ENCODE results near the gene GSTA1. TPM values are rescaled to one million over a fixed set of nuclear protein-coding genes. Genes with fewer than 3 reads are reported as not detected.
"Not testable (repeated sequence)": the region's sequence is repeated elsewhere in the genome, so short reads cannot be mapped to it uniquely, and the experiment has no call there.

Gene GSTA1
- total and polyA plus RNA-seq, 9 of the 15 experiments (the other 6 are each of a cell fraction or from before 2014, with no cell fraction given), result 0.42 TPM; not detected in 8

DNA sequence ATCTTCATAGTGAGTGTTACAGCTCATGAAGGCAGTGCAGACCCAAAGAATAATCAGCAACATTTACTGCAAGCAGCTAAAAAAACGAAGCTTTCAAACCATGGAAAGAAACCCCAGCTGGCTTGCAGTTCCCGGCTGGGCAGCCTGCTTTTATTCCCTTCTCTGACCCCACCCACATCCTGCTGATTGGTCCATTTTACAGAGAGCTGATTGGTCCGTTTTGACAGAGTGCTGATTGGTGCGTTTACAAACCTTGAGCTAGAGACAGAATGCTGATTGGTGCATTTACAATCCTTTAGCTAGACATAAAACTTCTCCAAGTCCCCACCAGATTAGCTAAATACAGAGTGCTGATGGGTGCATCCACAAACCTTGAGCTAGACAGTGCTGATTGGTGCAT, 25.0 kb upstream of the GSTA1 start:
- H3K9me3 ChIP-seq (replicated peaks; ENCODE audit: control insufficient read depth, insufficient read depth, low read depth, low read length); H3K4me1 ChIP-seq (replicated peaks in 1 of 2; ENCODE audit: control insufficient read depth in 2 of 2, insufficient read depth in 2 of 2, low read length in 2 of 2); H4K20me1 ChIP-seq (replicated peaks; ENCODE audit: control insufficient read depth, insufficient read depth, low read length); intact Hi-C loops (cut with micrococcal nuclease); DNase-seq (ENCODE audit: extremely low read depth in 1 of 4, low spot score in 3 of 4); BruUV-seq (replicated peaks); H3K9ac ChIP-seq (ENCODE audit: insufficient read depth in 1 of 2, low read depth in 2 of 2, low read length in 2 of 2); H3K4me3 ChIP-seq; H3K36me3 ChIP-seq (ENCODE audit: control insufficient read depth, insufficient read depth, low read length); H2AFZ ChIP-seq (ENCODE audit: low read depth, low read length); H3K9me1 ChIP-seq (ENCODE audit: control insufficient read depth, insufficient read depth, low read length); H3K4me2 ChIP-seq (ENCODE audit: insufficient read depth, low read length); H3K27ac ChIP-seq (ENCODE audit: extremely low read depth, low read depth, low read length); FAIRE-seq; ATAC-seq; H3K79me2 ChIP-seq (ENCODE audit: control insufficient read depth, insufficient read depth, low read length); CTCF ChIA-PET (ENCODE audit: low intra/inter-chr PET ratio): not testable (repeated sequence)
- POLR2A ChIA-PET, result interaction anchor here (0.8 kb wide), 1 partner anchor 9 kb away, joined by 3 read pairs; no protein-coding TSS in a partner anchor
- H3K27me3 ChIP-seq (ENCODE audit: control insufficient read depth in 2 of 2, insufficient read depth in 2 of 2, low read length in 2 of 2), result peaks cover 0 to 13% of the 10 kb centered on the region in 2 experiments; a peak in 1 of 5 replicates
- WGBS (ENCODE audit: insufficient coverage, low coverage, missing lambda C conversion rate), result 0% methylated on average over 4 of the region's 4 CpGs
- TF ChIP-seq RBM25 (IDR thresholded peaks at IDR 0.05; ENCODE audit: low read depth, low read length, severe bottlenecking) (peak; percentile 5), NFYB (IDR thresholded peaks at IDR 0.05; ENCODE audit: extremely low read depth, insufficient read length) (peak; percentile 71)
- in situ Hi-C loops (cut with MboI), result loop anchor here (5.0 kb wide), 1 partner anchor 41 kb away; no protein-coding TSS in a partner anchor

DNA sequence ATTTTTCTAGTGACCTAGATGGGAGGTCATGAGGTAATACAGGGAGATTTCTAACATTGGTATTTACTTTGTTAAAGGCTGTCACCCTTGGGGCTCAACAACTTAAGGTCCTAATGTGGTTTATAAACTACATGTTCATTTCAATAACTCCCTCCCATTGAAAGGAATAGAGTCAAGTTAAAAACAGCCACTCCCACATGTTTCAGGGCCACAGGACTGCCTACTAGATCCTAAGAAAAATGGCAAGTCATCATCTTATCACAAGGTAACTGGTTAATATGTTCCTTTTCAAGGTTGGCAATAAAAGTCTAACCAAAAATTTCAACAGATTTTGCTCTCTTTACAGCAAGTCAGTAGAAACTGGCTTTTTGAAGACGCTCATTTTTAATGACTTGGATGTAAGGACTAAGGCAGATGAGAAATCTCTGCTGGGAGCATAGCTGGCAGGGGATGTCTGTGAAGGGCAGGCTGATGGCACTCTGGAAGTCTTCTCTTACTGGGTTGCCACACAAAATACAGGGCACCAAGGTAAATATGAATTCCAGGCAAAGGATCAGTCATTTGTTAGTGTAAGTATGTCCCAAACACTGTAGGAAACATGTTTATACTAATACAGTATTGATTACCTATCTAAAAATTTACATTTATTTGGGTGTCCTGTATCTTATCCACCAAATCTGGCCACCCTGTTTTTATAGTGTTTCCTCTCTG, 23.6 kb upstream of the GSTA1 start:
- H3K4me1 ChIP-seq (replicated peaks in 1 of 2; ENCODE audit: control insufficient read depth in 2 of 2, insufficient read depth in 2 of 2, low read length in 2 of 2); H2AFZ ChIP-seq (ENCODE audit: low read depth, low read length); DNase-seq (ENCODE audit: extremely low read depth in 1 of 4, low spot score in 3 of 4); BruUV-seq (replicated peaks); H3K9me3 ChIP-seq (replicated peaks; ENCODE audit: control insufficient read depth, insufficient read depth, low read depth, low read length); H3K9me1 ChIP-seq (ENCODE audit: control insufficient read depth, insufficient read depth, low read length); H3K79me2 ChIP-seq (ENCODE audit: control insufficient read depth, insufficient read depth, low read length); H3K4me2 ChIP-seq (ENCODE audit: insufficient read depth, low read length); ATAC-seq; FAIRE-seq; H3K36me3 ChIP-seq (ENCODE audit: control insufficient read depth, insufficient read depth, low read length); H3K4me3 ChIP-seq; H3K27ac ChIP-seq (ENCODE audit: extremely low read depth, low read depth, low read length); CTCF ChIA-PET (ENCODE audit: low intra/inter-chr PET ratio); H4K20me1 ChIP-seq (replicated peaks; ENCODE audit: control insufficient read depth, insufficient read depth, low read length); H3K9ac ChIP-seq (ENCODE audit: insufficient read depth in 1 of 2, low read depth in 2 of 2, low read length in 2 of 2): not testable (repeated sequence)
- POLR2A ChIA-PET, result interaction anchor here (0.7 kb wide), 1 partner anchor 179 kb away, joined by 3 read pairs; no protein-coding TSS in a partner anchor
- H3K27me3 ChIP-seq (ENCODE audit: control insufficient read depth in 2 of 2, insufficient read depth in 2 of 2, low read length in 2 of 2), result peaks cover 0 to 13% of the 10 kb centered on the region in 2 experiments; a peak in 1 of 5 replicates
- WGBS (ENCODE audit: insufficient coverage, low coverage, missing lambda C conversion rate), result 0% methylated on average over 1 of the region's 1 CpG
- TF ChIP-seq C11orf30 (IDR thresholded peaks at IDR 0.05; ENCODE audit: low read depth) (peak; percentile 30; the same call in 1 of the 2 replicates), MAFG (tag; conservative IDR thresholded peaks at IDR 0.05) (0 out of 2 replicates have a peak, but pooled peaks have one; percentile 18)
- in situ Hi-C loops (cut with MboI) (loop anchor here (5.0 kb wide), 1 partner anchor 40 kb away; no protein-coding TSS in a partner anchor), intact Hi-C loops (cut with micrococcal nuclease) (loop anchor here (1.0 kb wide), 1 partner anchor 41 kb away; no protein-coding TSS in a partner anchor)

All from K562 (cell line).